ENCODE measurements around the gene ZCCHC13.

- no peak for TF ChIP-seq CTCF (IDR thresholded peaks at IDR 0.05)
- no peak for TF ChIP-seq POLR2A (IDR thresholded peaks at IDR 0.05)
Measured at GRCh38 chrX:74286950-74287740, 16.8 kb upstream of the ZCCHC13 start.

Data from breast epithelium (tissue), 3 donors.